Measurements from ENCODE around the gene TMCO1. TPM values are rescaled to one million over a fixed set of nuclear protein-coding genes. Genes with fewer than 3 reads are reported as not detected.
"Not testable (repeated sequence)": the region's sequence is repeated elsewhere in the genome, so short reads cannot be mapped to it uniquely, and the experiment has no call there.

TMCO1 gene
- total RNA-seq, 1 donor from 2014 or later: 59.9 TPM

- no peak for DNase-seq
These were observed 82.3 kb downstream of the TMCO1 start for GRCh38 chr1:165686121-165686970.

GRCh38 chr1:165683848-165684485 lies 84.7 kb downstream of the TMCO1 start:
- no peak for DNase-seq

DNA sequence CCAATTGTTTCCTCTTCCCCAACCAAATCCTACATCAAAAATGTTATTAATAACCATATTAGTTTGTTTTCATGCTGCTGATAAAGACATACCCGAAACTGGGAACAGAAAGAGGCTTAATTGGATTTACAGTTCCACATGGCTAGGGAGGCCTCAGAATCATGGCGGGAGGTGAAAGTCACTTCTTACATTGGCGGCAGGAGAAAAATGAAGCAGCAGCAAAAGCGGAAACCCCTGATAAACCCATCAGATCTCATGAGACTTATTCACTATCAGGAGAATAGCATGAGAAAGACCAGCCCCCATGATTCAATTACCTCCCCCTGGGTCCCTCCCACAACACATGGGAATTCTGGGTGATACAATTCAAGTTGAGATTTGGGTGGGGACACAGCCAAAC lies 87.9 kb downstream of the TMCO1 start:
- DNase-seq: not testable (repeated sequence)

DNA sequence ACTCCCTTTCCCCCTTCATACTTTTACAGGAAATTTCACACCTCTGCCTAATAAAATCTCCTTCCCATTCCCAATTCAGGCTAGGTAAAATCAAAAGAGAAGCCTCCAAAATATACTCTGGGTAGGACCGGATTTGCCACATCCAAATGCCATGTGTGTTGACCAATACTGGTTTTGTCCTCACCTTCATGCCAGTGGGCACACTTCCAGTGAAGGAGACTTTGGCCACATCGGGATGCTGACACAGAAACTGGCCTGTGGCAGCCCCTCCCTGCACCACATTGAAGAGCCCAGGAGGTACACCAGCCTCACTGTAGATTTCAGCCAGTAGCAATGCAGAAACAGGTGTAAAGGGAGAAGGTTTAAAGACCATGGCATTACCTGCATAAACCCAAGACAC lies 88.4 kb downstream of the TMCO1 start:
- DNase-seq: no peak

DNA sequence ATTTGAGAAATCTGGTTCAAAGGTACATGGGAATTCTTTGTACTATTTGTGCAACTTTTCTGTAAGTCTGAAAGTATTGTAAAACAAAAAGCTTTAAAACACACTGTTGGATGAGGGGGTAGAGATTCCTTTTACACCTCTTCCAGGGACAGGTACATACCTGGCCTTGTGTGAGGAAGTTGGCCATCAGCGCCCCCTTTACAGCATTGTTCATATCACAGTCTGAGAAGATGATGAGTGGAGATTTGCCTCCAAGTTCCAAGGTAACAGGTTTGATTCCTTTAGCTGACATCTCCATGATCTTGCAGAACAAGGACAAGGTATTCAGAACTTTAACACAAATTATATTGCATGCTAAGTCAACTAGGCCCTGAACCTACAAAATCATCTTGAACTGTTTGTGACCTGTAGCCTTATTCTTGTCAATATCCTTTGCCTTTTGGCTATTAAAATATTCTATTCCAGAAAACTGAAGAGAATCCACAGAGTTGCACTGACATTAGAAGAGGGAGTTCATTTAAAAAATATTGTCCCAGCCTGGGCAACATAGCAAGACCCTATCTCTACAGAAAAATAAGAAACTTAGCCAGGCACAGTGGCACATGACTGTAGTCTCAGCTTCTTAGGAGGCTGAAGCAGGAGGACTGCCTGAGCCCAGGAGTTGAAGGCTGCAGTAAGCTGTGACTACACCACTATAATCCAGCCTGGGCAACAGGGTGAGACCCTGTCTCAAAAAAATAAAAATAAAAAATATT lies 89.2 kb downstream of the TMCO1 start:
- DNase-seq: no peak

- DNase-seq: no peak
These were observed 90.2 kb downstream of the TMCO1 start for GRCh38 chr1:165678509-165678908.

Other genes with a start within 250 kb of the TMCO1 start
- not detected for gene LRRC52, start 224.9 kb downstream of the TMCO1 start, total RNA-seq
- gene MGST3, start 137.6 kb downstream of the TMCO1 start, total RNA-seq: 200 TPM
- 63.2 TPM for gene ALDH9A1, start 70.3 kb downstream of the TMCO1 start, total RNA-seq
- 103 TPM for gene UCK2, start 58.7 kb upstream of the TMCO1 start, total RNA-seq

All from occipital lobe (tissue), 2 donors.